ENCODE measurements around the gene PRX. TPM values are rescaled to one million over a fixed set of nuclear protein-coding genes. Genes with fewer than 3 reads are reported as not detected.

The PRX gene
- total RNA-seq, 1 experiment from 2014 or later, result 3.4 TPM

GRCh38 chr19:40381321-40381720 is 31.9 kb downstream of the PRX start:
- no TSS peak for BruUV-seq (replicated peaks)
- intact Hi-C loops (cut with micrococcal nuclease; ENCODE audit: unreplicated experiment) (no loop called here), in situ Hi-C loops (cut with HindIII; ENCODE audit: low pct_unique_long_range_greater_than_20kb, low sequenced_read_pairs) (no loop called here)
- Histone ChIP-seq H3K9me3 (ENCODE audit: control insufficient read depth, insufficient read depth, low read depth, low read length) (no peaks in the 10 kb centered on the region), H3K27me3 (ENCODE audit: control insufficient read depth, insufficient read depth, low read length) (no peaks in the 10 kb centered on the region), H3K4me3 (ENCODE audit: low read depth in 2 of 2, low read length in 2 of 2) (no peak overlapping the region), H3K36me3 (ENCODE audit: control insufficient read depth, insufficient read depth, low read length) (no peaks in the 10 kb centered on the region), H3K27ac (ENCODE audit: low read length) (no peak overlapping the region), H3K4me1 (ENCODE audit: control insufficient read depth, insufficient read depth, low read length) (no peaks in the 10 kb centered on the region)
- ChIA-PET POLR2A (no interaction called here), CTCF (interaction anchor here (0.6 to 0.7 kb wide), 2 partner anchors 13 to 205 kb away, joined by 4 to 7 read pairs; no protein-coding TSS in a partner anchor)
- no peak for DNase-seq (ENCODE audit: low read depth, low spot score)
- TF ChIP-seq TCF7L2 (IDR thresholded peaks at IDR 0.05; ENCODE audit: low read depth, low read length) (no peak), POLR2AphosphoS5 (IDR thresholded peaks at IDR 0.05; ENCODE audit: low read depth, low read length) (no peak)
- no peak for ATAC-seq

GRCh38 chr19:40380199-40381037 is 32.8 kb downstream of the PRX start:
- H3K27me3 ChIP-seq (ENCODE audit: control insufficient read depth, insufficient read depth, low read length), result no peaks in the 10 kb centered on the region
- ATAC-seq (no peak), DNase-seq (ENCODE audit: low read depth, low spot score) (no peak)
- TF ChIP-seq TCF7L2 (IDR thresholded peaks at IDR 0.05; ENCODE audit: low read depth, low read length) (no peak), CTCF (IDR thresholded peaks at IDR 0.05) (no peak), POLR2AphosphoS5 (IDR thresholded peaks at IDR 0.05; ENCODE audit: low read depth, low read length) (no peak), REST (IDR thresholded peaks at IDR 0.05; ENCODE audit: insufficient read depth in 1 of 2, low read depth in 2 of 2, low read length in 1 of 2) (no peak), SIN3A (IDR thresholded peaks at IDR 0.05; ENCODE audit: borderline replicate concordance, insufficient read depth, low read depth, low read length) (no peak)
- no peaks in the 10 kb centered on the region for H3K9me3 ChIP-seq (ENCODE audit: control insufficient read depth, insufficient read depth, low read depth, low read length)
- BruUV-seq (replicated peaks), result no TSS peak
- intact Hi-C loops (cut with micrococcal nuclease; ENCODE audit: unreplicated experiment), result no loop called here
- no peaks in the 10 kb centered on the region for H3K4me1 ChIP-seq (ENCODE audit: control insufficient read depth, insufficient read depth, low read length)
- ChIA-PET CTCF (interaction anchor here (0.6 kb wide), 1 partner anchor 206 kb away, joined by 4 read pairs; no protein-coding TSS in a partner anchor), POLR2A (no interaction called here)
- in situ Hi-C loops (cut with HindIII; ENCODE audit: low pct_unique_long_range_greater_than_20kb, low sequenced_read_pairs), result no loop called here
- H3K36me3 ChIP-seq (ENCODE audit: control insufficient read depth, insufficient read depth, low read length), result no peaks in the 10 kb centered on the region
- H3K4me3 ChIP-seq (ENCODE audit: low read depth in 2 of 2, low read length in 2 of 2), result no peak overlapping the region
- no peak overlapping the region for H3K27ac ChIP-seq (ENCODE audit: low read length)

Data from Panc1 (cell line).